Fibroblast of pulmonary artery (primary cell): Measurements from ENCODE around the gene EIF4G3.

Source experiments
- DNase-seq: peaks from one replicate; pipeline ENCODE4 v3.0.0-alpha.2; 2010; ENCODE audit warnings: low read depth
- H3K4me3 ChIP-seq: replicated peaks from 2 replicates; pipeline ENCODE4 v1.5.1; 2011; ENCODE audit warnings: low read depth, mild to moderate bottlenecking, control low read depth, low read length, moderate library complexity
- TF ChIP-seq, protein P1 (sequence below): IDR thresholded peaks from 2 replicates; pipeline ENCODE4 v1.5.1; 2011; ENCODE audit warnings: mild to moderate bottlenecking, control low read depth, low read length, inconsistent platforms; ENCODE audit errors: missing control alignments

Gene EIF4G3

DNA sequence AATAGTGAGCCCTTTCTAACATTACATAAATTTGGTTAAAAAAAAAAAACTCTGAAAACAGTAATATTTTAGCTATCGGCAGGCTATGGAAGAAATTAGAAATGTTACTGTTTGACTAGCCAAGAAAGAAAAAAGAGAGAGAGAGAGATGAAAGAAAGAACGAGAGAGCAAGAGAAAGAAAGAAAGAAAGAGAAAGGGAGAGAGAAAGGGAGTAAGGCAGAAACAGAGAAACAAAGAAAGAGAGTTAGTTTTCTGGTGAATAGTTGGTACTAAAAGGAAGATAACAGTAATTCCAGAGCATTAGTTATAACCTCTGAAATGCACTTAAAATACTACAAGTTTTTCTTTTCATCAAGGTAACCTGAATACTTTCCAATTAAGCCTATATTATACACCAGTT lies 229.3 kb downstream of the EIF4G3 start:
- TF ChIP-seq, protein P1, sequence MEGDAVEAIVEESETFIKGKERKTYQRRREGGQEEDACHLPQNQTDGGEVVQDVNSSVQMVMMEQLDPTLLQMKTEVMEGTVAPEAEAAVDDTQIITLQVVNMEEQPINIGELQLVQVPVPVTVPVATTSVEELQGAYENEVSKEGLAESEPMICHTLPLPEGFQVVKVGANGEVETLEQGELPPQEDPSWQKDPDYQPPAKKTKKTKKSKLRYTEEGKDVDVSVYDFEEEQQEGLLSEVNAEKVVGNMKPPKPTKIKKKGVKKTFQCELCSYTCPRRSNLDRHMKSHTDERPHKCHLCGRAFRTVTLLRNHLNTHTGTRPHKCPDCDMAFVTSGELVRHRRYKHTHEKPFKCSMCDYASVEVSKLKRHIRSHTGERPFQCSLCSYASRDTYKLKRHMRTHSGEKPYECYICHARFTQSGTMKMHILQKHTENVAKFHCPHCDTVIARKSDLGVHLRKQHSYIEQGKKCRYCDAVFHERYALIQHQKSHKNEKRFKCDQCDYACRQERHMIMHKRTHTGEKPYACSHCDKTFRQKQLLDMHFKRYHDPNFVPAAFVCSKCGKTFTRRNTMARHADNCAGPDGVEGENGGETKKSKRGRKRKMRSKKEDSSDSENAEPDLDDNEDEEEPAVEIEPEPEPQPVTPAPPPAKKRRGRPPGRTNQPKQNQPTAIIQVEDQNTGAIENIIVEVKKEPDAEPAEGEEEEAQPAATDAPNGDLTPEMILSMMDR, result no peak
- H3K4me3 ChIP-seq, result no peak overlapping the region

DNA sequence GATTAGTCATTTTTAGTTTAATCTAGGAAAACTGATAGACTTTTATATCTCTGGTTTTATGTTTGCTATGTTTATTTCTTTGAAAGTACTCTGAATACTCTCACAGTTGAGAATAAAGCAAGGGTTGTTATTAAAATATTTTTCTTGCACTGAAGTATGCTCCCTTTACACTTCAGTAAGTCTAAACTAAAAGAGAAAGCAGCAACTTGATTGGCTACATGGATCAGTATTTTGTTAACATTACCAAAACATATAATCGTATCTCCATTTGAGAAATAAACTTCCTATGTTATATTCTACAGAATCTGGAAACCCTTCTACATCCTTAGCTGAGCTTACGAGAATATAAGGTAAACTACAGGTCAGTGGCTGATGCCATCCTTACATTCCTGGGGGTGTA lies 240.1 kb downstream of the EIF4G3 start:
- H3K4me3 ChIP-seq, result no peak overlapping the region
- DNase-seq, result no peak
- TF ChIP-seq, protein P1, result no peak

More for the DNA sequence above, 229.3 kb downstream of the EIF4G3 start:
- no peak for DNase-seq

DNA sequence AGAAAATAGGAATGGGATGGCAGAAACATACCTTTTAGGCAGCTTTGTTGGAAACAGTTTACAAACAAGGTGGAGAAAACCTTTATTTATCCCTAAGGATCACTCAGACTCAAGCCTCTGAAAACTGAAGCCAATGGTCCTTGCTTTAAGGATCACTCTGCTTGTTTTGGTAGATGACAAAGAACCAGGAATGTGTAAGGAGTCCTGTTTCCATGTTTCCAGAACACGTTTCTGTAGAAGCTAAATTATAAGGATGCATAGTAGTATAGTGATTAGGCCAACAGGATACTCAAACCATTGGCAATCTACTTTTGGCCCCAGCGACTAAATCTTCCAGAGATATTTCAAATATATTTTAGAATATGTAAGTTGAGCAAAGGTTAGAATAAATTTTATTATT lies 240.5 kb downstream of the EIF4G3 start:
- no peak for DNase-seq

DNA sequence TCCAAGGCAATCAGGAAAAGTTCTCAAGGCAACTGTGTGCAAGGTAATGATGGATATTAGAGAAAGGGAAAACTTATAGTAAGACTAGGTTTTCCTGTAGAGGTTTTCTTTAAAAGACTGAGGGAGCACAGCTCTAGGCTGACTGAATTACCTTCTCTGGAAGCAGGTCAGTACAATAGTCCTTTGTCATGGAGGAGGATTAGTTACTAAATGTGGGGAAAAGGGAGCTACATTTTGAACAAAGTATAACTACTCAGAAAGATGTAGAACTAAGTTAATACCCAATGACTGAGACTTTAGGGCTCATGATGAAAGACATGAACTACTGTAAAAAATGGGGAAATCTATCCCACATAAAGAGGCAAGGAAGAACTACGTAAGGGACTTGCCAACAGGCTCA lies 241.0 kb downstream of the EIF4G3 start:
- TF ChIP-seq, protein P1, result no peak
- DNase-seq, result no peak
- H3K4me3 ChIP-seq, result no peak overlapping the region

More for the DNA sequence above, 240.5 kb downstream of the EIF4G3 start:
- TF ChIP-seq, protein P1, result no peak
- H3K4me3 ChIP-seq, result no peak overlapping the region

DNA sequence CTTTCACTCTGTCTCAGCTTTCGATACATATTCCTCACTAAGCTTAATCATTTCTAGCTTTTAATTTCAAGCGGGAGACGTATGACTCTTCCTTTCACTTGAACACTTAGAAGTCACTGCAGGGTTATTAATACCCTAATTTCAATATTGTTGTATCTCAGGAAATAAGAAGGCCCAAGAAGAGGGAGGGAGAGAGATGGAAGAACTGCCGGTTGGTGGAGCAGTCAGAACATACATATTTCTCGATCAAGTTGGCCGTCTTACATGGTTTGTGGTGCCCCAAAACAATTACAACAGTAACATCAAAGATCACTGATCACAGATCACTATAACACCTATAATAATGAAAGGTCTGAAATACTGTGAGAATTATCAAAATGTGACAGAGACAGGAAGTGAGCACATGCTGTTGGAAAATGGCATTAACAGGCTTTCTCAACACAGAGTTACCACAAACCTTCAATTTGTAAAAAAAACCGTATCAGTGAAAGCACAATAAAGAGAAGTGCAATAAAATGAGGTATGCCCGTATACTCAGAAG lies 244.2 kb downstream of the EIF4G3 start:
- DNase-seq, result no peak
- no peak overlapping the region for H3K4me3 ChIP-seq
- TF ChIP-seq, protein P1, result no peak

DNA sequence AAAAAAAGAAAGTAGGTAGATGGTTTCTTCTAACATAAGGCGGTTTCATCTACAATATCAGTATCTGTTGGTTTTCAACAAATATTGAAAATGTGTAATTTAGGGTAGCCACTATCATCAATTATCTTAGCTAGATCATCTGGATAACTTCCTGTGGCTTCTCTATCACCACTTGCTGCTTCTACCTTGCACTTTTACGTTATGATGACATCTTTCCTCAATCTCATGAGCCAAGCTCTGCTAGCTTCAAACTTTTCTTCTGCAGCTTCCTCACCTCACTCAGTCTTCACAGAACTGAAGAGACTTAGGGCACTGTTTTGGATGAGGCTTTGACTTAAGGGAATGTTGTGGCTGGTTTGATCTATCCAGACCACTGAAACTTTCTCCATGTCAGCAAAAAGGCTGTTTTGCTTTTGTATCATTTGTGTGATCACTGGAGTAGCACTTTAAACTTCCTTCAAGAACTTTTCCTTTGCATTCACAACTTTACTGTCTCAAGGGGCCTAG lies 244.7 kb downstream of the EIF4G3 start:
- DNase-seq, result no peak
- H3K4me3 ChIP-seq, result no peak overlapping the region
- TF ChIP-seq, protein P1, result no peak

DNA sequence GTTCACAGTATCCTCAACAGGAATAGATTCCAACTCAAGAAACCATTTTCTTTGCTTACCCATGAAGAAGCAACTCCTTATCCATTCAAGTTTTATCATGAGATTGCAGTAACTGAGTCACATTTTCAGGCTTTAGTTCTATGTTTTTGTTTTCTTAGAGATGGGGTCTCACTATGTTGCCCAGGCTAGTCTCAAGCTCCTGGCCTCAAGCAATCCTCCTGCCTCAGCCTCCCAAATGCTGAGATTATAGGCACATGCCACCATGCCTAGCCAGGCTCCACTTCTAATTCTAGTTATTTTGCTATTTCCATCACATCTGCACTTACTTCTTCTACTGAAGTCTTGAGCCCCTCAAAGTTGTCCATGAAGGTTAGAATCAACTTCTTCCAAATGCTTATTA lies 246.3 kb downstream of the EIF4G3 start:
- TF ChIP-seq, protein P1, result no peak
- no peak overlapping the region for H3K4me3 ChIP-seq
- DNase-seq, result no peak
